Stimulated activated CD8-positive, alpha-beta memory T cell treated with anti-CD3 and anti-CD28 coated beads, Interleukin-15, amount 100 ng/mL, for 1 hour (primary cell): ENCODE results near the gene HACL1.
A peak's percentile ranks its signal among the peaks of the same experiment; 100 is the strongest.
"Not testable (repeated sequence)": the region's sequence is repeated elsewhere in the genome, so short reads cannot be mapped to it uniquely, and the experiment has no call there.

ENCODE experiments used
- DNase-seq: peaks from one replicate; pipeline ENCODE4 v3.0.0-alpha.2; 2020; ENCODE audit warnings: low read depth

HACL1 gene

GRCh38 chr3:15579051-15579450, 22.3 kb downstream of the HACL1 start:
- DNase-seq, result no peak

DNA sequence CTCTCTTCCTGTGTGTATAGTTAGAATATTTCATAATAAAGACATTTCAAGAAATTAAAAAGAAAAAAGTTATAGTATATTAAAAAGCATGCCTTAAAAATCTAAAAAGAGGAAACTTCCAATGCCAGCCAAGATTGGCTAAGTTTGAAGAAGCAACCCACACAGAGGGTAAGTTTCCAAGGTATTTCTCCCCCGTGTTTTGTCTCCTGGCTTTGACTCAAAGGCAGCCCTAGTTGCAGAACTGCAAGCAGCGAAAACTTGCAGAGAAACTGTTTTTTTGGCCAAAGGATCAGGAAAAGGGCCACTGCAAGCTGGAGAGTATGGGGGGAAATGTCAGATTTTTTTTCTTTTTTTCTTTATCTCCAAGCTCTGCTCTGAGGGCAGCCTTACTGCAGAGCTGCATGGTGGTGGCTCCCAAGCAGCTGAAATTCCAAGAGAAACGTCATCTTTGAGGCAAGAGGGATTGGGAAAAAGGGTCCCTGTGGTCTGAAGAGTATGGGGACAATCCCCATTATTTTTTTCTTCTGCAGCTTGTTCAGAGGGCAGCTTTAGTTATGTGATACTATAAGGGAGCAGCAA, 23.0 kb downstream of the HACL1 start:
- DNase-seq, result no peak

DNA sequence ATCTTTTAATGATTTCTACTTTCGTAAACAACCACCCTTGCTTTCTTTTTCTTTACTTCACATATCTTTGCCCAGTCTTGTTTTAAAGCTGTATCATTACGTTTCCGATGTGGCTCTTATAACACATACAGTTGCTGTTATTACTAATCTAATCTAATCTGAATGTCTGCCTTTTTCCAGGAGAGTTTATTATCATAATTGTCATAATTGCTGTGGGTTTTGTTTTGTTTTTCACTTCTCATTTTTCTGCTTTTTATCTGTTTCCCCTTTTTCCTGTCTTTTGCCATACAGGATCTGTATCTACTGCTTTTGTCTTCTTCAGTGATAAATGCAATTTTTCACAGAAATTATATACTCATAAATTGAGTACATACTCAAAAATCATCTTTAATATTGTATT, 24.9 kb downstream of the HACL1 start:
- DNase-seq, result no peak

- DNase-seq, result no peak
These were observed 25.9 kb downstream of the HACL1 start for GRCh38 chr3:15575446-15575845.

DNA sequence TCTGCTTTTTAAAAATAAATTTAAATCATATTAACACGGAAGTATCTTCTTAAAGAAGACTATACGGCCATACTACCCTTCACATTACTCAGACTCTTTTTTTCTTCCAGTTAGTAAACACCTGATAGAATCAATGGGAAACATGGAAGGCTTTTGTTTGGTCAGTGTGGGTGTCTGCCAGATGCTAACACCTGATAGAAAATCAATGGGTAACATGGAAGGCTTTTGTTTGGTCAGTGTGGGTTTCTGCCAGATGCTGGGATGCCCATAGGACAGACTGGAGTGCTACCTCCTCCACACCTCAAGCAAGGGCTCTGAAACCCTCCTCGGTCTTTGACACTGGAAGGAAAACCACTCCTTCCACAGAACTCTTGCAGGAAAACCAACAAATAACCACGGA, 29.2 kb downstream of the HACL1 start:
- DNase-seq, result no peak

DNA sequence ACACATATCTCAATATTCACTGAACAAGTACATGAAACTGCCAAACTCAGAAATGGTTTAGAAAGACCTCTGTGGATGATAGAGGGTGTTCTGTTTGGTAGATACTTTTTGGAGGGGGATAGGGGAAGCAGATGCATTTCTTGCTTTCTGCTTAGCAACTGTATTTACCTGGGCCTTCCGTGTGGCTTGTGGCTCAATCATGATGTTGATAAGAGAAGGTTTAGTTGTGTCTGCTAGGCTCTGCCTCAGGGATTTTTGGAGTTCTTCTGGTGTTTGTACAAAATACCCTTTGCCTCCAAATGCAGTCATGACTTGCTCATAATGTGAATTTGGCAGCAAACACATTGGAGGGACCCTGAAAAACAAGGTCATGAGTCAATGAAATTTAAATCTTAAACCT, 38.2 kb downstream of the HACL1 start:
- DNase-seq, result no peak

DNA sequence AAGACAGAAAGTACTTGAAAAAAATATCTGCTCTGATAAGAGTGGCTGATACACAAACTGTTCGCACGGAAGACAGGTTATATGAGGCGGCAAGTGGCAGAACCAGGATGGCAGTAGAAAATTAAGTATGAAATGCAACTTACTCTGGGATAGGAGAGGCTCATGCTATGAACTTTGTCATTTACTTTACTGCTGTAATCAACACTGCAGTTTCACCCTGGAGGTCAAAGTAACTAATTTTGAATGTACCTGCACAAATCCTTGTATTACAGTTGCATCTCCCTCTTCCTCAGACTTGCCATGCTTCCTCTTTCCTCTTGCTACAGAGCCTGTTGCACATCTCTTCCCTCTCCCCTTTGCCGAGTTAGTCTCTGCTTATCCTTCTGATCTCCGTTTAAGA, 38.8 kb downstream of the HACL1 start:
- DNase-seq, result no peak

GRCh38 chr3:15558581-15558980, 42.8 kb downstream of the HACL1 start:
- DNase-seq, result no peak

GRCh38 chr3:15557511-15557946, 43.8 kb downstream of the HACL1 start:
- DNase-seq, result peak; percentile 5

- no peak for DNase-seq
These were observed 44.9 kb downstream of the HACL1 start for GRCh38 chr3:15556512-15556911.

- DNase-seq, result no peak
These were observed 47.6 kb downstream of the HACL1 start for GRCh38 chr3:15553749-15554148.

DNA sequence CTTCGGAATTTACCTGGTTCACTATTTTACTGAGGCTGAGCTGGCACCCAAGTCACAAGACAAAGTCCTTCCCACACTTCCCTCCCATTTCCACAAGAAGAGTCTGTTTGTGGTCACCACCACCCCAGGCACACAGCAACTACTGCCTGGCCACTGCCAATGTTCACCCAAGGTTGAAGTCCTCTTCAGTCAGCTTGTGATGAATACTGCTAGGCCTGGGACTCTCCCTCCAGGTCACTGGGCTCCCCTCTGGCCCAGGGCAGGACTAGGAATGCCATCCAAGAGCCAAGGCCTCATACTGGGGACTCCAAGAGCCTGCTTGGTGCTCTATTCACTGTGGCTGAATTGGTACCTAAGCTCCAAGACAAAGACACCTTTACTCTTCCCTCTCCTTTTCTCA, 49.5 kb downstream of the HACL1 start:
- no peak for DNase-seq

GRCh38 chr3:15549846-15550245, 51.5 kb downstream of the HACL1 start:
- DNase-seq, result no peak

GRCh38 chr3:15542614-15543013, 58.8 kb downstream of the HACL1 start:
- DNase-seq, result no peak

GRCh38 chr3:15541371-15541770, 60.0 kb downstream of the HACL1 start:
- DNase-seq, result no peak

DNA sequence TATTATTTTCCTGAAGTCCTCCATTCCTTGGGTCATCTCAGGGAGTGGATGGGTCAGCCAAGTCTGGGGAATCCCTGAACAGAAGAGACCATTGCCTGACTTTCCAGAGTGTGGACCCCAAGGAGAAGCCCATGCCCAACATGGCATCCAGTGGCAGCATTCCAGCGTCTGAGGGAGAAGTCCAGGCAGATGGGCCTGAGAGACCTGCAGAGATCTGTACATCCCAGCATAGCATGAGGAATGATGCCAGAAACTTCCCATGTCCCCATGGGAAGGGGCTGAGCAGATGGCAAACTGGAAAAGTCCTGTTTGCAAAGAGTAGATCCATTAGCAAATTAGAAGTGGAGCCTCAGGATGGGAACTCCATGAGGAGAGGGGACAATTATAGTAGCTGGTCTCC, 62.3 kb downstream of the HACL1 start:
- no peak for DNase-seq

DNA sequence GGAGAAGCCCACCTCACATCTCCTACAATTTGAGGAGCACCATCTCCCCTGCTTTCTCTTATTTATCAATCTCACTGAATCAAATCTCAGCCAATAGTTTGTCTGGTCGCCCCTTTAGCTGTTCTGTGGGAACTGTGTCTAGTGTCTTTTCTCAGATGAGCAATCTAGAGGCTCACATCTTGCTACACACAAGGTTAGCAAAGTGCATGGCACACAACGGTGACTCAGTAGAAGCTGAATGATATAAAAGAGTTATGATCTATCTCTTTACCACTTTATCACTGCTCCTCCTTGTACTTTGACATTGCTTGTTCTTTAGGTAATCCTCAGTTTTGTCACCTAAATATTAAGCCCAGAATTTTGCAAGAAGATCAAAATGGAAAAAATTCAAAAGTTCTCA, 63.0 kb downstream of the HACL1 start:
- DNase-seq, result no peak

DNA sequence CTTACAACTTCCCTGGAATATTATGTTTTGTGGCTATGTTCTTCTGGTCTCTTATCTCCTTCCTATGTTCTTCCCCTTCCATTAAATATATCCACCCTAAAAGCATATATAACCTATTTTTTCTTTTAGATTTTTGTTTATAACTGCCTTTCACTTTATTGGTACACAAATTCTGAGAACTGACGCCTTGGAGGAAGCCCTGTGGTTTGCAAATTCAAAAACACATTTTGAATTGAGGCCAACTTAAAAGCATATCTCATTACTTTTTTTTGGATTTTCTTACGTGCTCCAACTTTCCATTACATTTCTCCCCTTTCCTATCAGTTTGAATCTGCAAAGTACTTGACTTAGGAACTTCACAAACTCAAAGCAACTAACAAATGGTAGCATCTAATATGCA, 64.5 kb downstream of the HACL1 start:
- no peak for DNase-seq

- peak; percentile 9 for DNase-seq
These were observed 65.6 kb downstream of the HACL1 start for GRCh38 chr3:15535732-15536131.

- DNase-seq, result not testable (repeated sequence)
These were observed 68.8 kb downstream of the HACL1 start for GRCh38 chr3:15532614-15533013.

GRCh38 chr3:15531346-15531745, 70.0 kb downstream of the HACL1 start:
- no peak for DNase-seq

- DNase-seq, result no peak
These were observed 72.4 kb downstream of the HACL1 start for GRCh38 chr3:15528854-15529537.

DNA sequence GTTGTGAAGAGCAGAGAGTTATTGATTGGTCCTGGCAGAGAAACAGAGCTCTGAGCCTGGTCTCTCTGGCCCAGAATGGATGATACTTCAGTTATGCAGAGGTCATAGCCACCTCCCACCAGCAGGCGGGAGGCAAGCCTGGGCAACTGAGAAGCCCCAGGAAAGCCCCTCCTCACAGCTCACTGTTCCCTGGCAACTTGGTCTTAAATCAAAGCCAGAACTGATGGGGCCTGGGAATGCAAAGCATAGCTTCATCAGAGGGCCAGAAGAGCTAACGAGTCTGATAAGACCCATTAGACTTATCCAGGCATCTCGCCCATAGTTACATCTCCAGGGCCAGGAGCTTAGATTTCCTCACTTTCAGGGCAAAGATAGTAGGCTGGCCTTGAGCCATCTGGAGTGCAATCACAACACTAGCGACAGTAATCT, 74.3 kb downstream of the HACL1 start:
- no peak for DNase-seq

GRCh38 chr3:15525790-15526189, 75.6 kb downstream of the HACL1 start:
- DNase-seq, result no peak
